Fibroblast of lung (primary cell): ENCODE measurements around the gene MSI2.

ENCODE experiments used
- CTCF ChIP-seq, 2 donors: IDR thresholded peaks in 1 of 2; conservative IDR thresholded peaks in 1 of 2; 1 replicate in 1 of 2; 2 replicates in 1 of 2; pipeline ENCODE4 v1.5.1; 2011 to 2012; ENCODE audit warnings: low read length in 2 of 2, control low read depth in 1 of 2, inconsistent platforms in 1 of 2, low read depth in 1 of 2, mild to moderate bottlenecking in 1 of 2
- EZH2 ChIP-seq: IDR thresholded peaks from 2 replicates; pipeline ENCODE4 v1.5.1; 2012; ENCODE audit warnings: low read length, control low read depth, mild to moderate bottlenecking; ENCODE audit errors: missing control alignments

GRCh38 chr17:57394375-57394774 is 138.1 kb downstream of the MSI2 start:
- TF ChIP-seq CTCF (conservative IDR thresholded peaks at IDR 0.05 in 1 of 2, IDR thresholded peaks at IDR 0.05 in 1 of 2; ENCODE audit: low read depth in 1 of 2, low read length in 2 of 2), result no peak
- no peak for TF ChIP-seq EZH2
